ENCODE measurements around the gene UPK3A.
"Not testable (repeated sequence)": the region's sequence is repeated elsewhere in the genome, so short reads cannot be mapped to it uniquely, and the experiment has no call there.

Gene UPK3A

GRCh38 chr22:45321827-45322226 lies 37.1 kb downstream of the UPK3A start:
- Histone ChIP-seq H3K4me3 (ENCODE audit: low read depth, low read length) (no peak overlapping the region), H3K4me1 (ENCODE audit: control insufficient read depth, insufficient read depth, low read length) (peaks cover 28% of the 10 kb centered on the region), H3K27me3 (ENCODE audit: control insufficient read depth, insufficient read depth, low read length) (no peaks in the 10 kb centered on the region), H3K9me3 (ENCODE audit: control insufficient read depth, insufficient read depth, low read depth, low read length) (no peaks in the 10 kb centered on the region), H3K27ac (ENCODE audit: low read depth, low read length) (no peak overlapping the region), H3K36me3 (ENCODE audit: control insufficient read depth, insufficient read depth, low read length) (peaks cover 33% of the 10 kb centered on the region), H3K9ac (ENCODE audit: low read length) (no peak overlapping the region)

GRCh38 chr22:45322873-45323525 lies 38.2 kb downstream of the UPK3A start:
- Histone ChIP-seq H3K4me3 (ENCODE audit: low read depth, low read length) (no peak overlapping the region), H3K4me1 (ENCODE audit: control insufficient read depth, insufficient read depth, low read length) (peaks cover 21% of the 10 kb centered on the region), H3K27me3 (ENCODE audit: control insufficient read depth, insufficient read depth, low read length) (no peaks in the 10 kb centered on the region), H3K9me3 (ENCODE audit: control insufficient read depth, insufficient read depth, low read depth, low read length) (no peaks in the 10 kb centered on the region), H3K27ac (ENCODE audit: low read depth, low read length) (no peak overlapping the region), H3K36me3 (ENCODE audit: control insufficient read depth, insufficient read depth, low read length) (peaks cover 43% of the 10 kb centered on the region), H3K9ac (ENCODE audit: low read length) (no peak overlapping the region)

GRCh38 chr22:45323695-45324094 lies 38.9 kb downstream of the UPK3A start:
- Histone ChIP-seq H3K9me3 (ENCODE audit: control insufficient read depth, insufficient read depth, low read depth, low read length) (no peaks in the 10 kb centered on the region), H3K27me3 (ENCODE audit: control insufficient read depth, insufficient read depth, low read length) (no peaks in the 10 kb centered on the region), H3K36me3 (ENCODE audit: control insufficient read depth, insufficient read depth, low read length) (peaks cover 46% of the 10 kb centered on the region), H3K4me3 (ENCODE audit: low read depth, low read length) (no peak overlapping the region), H3K4me1 (ENCODE audit: control insufficient read depth, insufficient read depth, low read length) (peaks cover 14% of the 10 kb centered on the region), H3K27ac (ENCODE audit: low read depth, low read length) (no peak overlapping the region), H3K9ac (ENCODE audit: low read length) (no peak overlapping the region)

GRCh38 chr22:45324311-45324711 lies 39.6 kb downstream of the UPK3A start:
- Histone ChIP-seq H3K27ac (ENCODE audit: low read depth, low read length) (no peak overlapping the region), H3K36me3 (ENCODE audit: control insufficient read depth, insufficient read depth, low read length) (peaks cover 48% of the 10 kb centered on the region), H3K9ac (ENCODE audit: low read length) (no peak overlapping the region), H3K9me3 (ENCODE audit: control insufficient read depth, insufficient read depth, low read depth, low read length) (no peaks in the 10 kb centered on the region), H3K27me3 (ENCODE audit: control insufficient read depth, insufficient read depth, low read length) (no peaks in the 10 kb centered on the region), H3K4me1 (ENCODE audit: control insufficient read depth, insufficient read depth, low read length) (peaks cover 7% of the 10 kb centered on the region), H3K4me3 (ENCODE audit: low read depth, low read length) (no peak overlapping the region)

GRCh38 chr22:45328261-45328660 lies 43.5 kb downstream of the UPK3A start:
- H3K4me1 ChIP-seq (ENCODE audit: control insufficient read depth, insufficient read depth, low read length); H3K9ac ChIP-seq (ENCODE audit: low read length); H3K4me3 ChIP-seq (ENCODE audit: low read depth, low read length); H3K9me3 ChIP-seq (ENCODE audit: control insufficient read depth, insufficient read depth, low read depth, low read length); H3K27ac ChIP-seq (ENCODE audit: low read depth, low read length); H3K27me3 ChIP-seq (ENCODE audit: control insufficient read depth, insufficient read depth, low read length): not testable (repeated sequence)
- H3K36me3 ChIP-seq (ENCODE audit: control insufficient read depth, insufficient read depth, low read length) = peaks cover 69% of the 10 kb centered on the region

GRCh38 chr22:45328822-45329529 lies 44.2 kb downstream of the UPK3A start:
- no peaks in the 10 kb centered on the region for H3K9me3 ChIP-seq (ENCODE audit: control insufficient read depth, insufficient read depth, low read depth, low read length)
- no peak overlapping the region for H3K9ac ChIP-seq (ENCODE audit: low read length)
- H3K36me3 ChIP-seq (ENCODE audit: control insufficient read depth, insufficient read depth, low read length) = peaks cover 62% of the 10 kb centered on the region
- H3K27me3 ChIP-seq (ENCODE audit: control insufficient read depth, insufficient read depth, low read length) = no peaks in the 10 kb centered on the region
- no peaks in the 10 kb centered on the region for H3K4me1 ChIP-seq (ENCODE audit: control insufficient read depth, insufficient read depth, low read length)
- H3K4me3 ChIP-seq (ENCODE audit: low read depth, low read length) = no peak overlapping the region
- H3K27ac ChIP-seq (ENCODE audit: low read depth, low read length) = no peak overlapping the region

- no peak overlapping the region for H3K4me3 ChIP-seq (ENCODE audit: low read depth, low read length)
- H3K9ac ChIP-seq (ENCODE audit: low read length) = no peak overlapping the region
- no peaks in the 10 kb centered on the region for H3K27me3 ChIP-seq (ENCODE audit: control insufficient read depth, insufficient read depth, low read length)
- H3K36me3 ChIP-seq (ENCODE audit: control insufficient read depth, insufficient read depth, low read length) = peaks cover 59% of the 10 kb centered on the region
- no peaks in the 10 kb centered on the region for H3K4me1 ChIP-seq (ENCODE audit: control insufficient read depth, insufficient read depth, low read length)
- no peak overlapping the region for H3K27ac ChIP-seq (ENCODE audit: low read depth, low read length)
- H3K9me3 ChIP-seq (ENCODE audit: control insufficient read depth, insufficient read depth, low read depth, low read length) = no peaks in the 10 kb centered on the region
These were observed 44.8 kb downstream of the UPK3A start for GRCh38 chr22:45329530-45329936.

- no peak overlapping the region for H3K27ac ChIP-seq (ENCODE audit: low read depth, low read length)
- peaks cover 57% of the 10 kb centered on the region for H3K36me3 ChIP-seq (ENCODE audit: control insufficient read depth, insufficient read depth, low read length)
These were observed 45.8 kb downstream of the UPK3A start for GRCh38 chr22:45330548-45330947.

GRCh38 chr22:45331486-45331885 lies 46.7 kb downstream of the UPK3A start:
- no peak overlapping the region for H3K4me3 ChIP-seq (ENCODE audit: low read depth, low read length)
- H3K36me3 ChIP-seq (ENCODE audit: control insufficient read depth, insufficient read depth, low read length) = peaks cover 63% of the 10 kb centered on the region
- no peaks in the 10 kb centered on the region for H3K27me3 ChIP-seq (ENCODE audit: control insufficient read depth, insufficient read depth, low read length)
- no peak overlapping the region for H3K27ac ChIP-seq (ENCODE audit: low read depth, low read length)
- H3K9ac ChIP-seq (ENCODE audit: low read length) = no peak overlapping the region
- no peaks in the 10 kb centered on the region for H3K4me1 ChIP-seq (ENCODE audit: control insufficient read depth, insufficient read depth, low read length)
- no peaks in the 10 kb centered on the region for H3K9me3 ChIP-seq (ENCODE audit: control insufficient read depth, insufficient read depth, low read depth, low read length)

More at GRCh38 chr22:45330548-45330947, 45.8 kb downstream of the UPK3A start:
- Histone ChIP-seq H3K4me3 (ENCODE audit: low read depth, low read length) (no peak overlapping the region), H3K9me3 (ENCODE audit: control insufficient read depth, insufficient read depth, low read depth, low read length) (no peaks in the 10 kb centered on the region), H3K4me1 (ENCODE audit: control insufficient read depth, insufficient read depth, low read length) (no peaks in the 10 kb centered on the region), H3K9ac (ENCODE audit: low read length) (no peak overlapping the region), H3K27me3 (ENCODE audit: control insufficient read depth, insufficient read depth, low read length) (no peaks in the 10 kb centered on the region)

- Histone ChIP-seq H3K4me1 (ENCODE audit: control insufficient read depth, insufficient read depth, low read length) (no peaks in the 10 kb centered on the region), H3K27me3 (ENCODE audit: control insufficient read depth, insufficient read depth, low read length) (no peaks in the 10 kb centered on the region), H3K36me3 (ENCODE audit: control insufficient read depth, insufficient read depth, low read length) (peaks cover 65% of the 10 kb centered on the region), H3K27ac (ENCODE audit: low read depth, low read length) (no peak overlapping the region), H3K9me3 (ENCODE audit: control insufficient read depth, insufficient read depth, low read depth, low read length) (no peaks in the 10 kb centered on the region), H3K9ac (ENCODE audit: low read length) (no peak overlapping the region), H3K4me3 (ENCODE audit: low read depth, low read length) (no peak overlapping the region)
These were observed 47.3 kb downstream of the UPK3A start for GRCh38 chr22:45332001-45332400.

- no peaks in the 10 kb centered on the region for H3K9me3 ChIP-seq (ENCODE audit: control insufficient read depth, insufficient read depth, low read depth, low read length)
- no peak overlapping the region for H3K4me3 ChIP-seq (ENCODE audit: low read depth, low read length)
- H3K9ac ChIP-seq (ENCODE audit: low read length) = no peak overlapping the region
- no peak overlapping the region for H3K27ac ChIP-seq (ENCODE audit: low read depth, low read length)
- H3K4me1 ChIP-seq (ENCODE audit: control insufficient read depth, insufficient read depth, low read length) = no peaks in the 10 kb centered on the region
- H3K27me3 ChIP-seq (ENCODE audit: control insufficient read depth, insufficient read depth, low read length) = no peaks in the 10 kb centered on the region
- peaks cover 61% of the 10 kb centered on the region for H3K36me3 ChIP-seq (ENCODE audit: control insufficient read depth, insufficient read depth, low read length)
These were observed 49.3 kb downstream of the UPK3A start for GRCh38 chr22:45334068-45334467.

Data from HUES6 (cell line).